Upper lobe of right lung (tissue), 1 donor: Measurements from ENCODE around the gene MEGF6. TPM values are rescaled to one million over a fixed set of nuclear protein-coding genes. Genes with fewer than 3 reads are reported as not detected.

Source experiments
- ATAC-seq: fragments of 200-7000 bp; cut with Tn5 transposase; one replicate; pipeline ENCODE4 v1.9.1; 2020; ENCODE audit warnings: mild to moderate bottlenecking, moderate library complexity
- DNase-seq: peaks from one replicate; pipeline ENCODE4 v3.0.0-alpha.2; 2020
- H3K27ac ChIP-seq: fragments of 200-600 bp; one replicate; pipeline ENCODE4 v1.8.0; 2022
- H3K27me3 ChIP-seq: fragments of 200-600 bp; one replicate; pipeline ENCODE4 v1.8.0; 2022; ENCODE audit warnings: mild to moderate bottlenecking
- H3K36me3 ChIP-seq: fragments of 200-600 bp; one replicate; pipeline ENCODE4 v1.8.0; 2022
- H3K4me1 ChIP-seq: fragments of 200-600 bp; one replicate; pipeline ENCODE4 v1.8.0; 2022
- H3K4me3 ChIP-seq: fragments of 200-600 bp; one replicate; pipeline ENCODE4 v1.8.0; 2022; ENCODE audit warnings: mild to moderate bottlenecking
- H3K9me3 ChIP-seq: fragments of 200-600 bp; one replicate; pipeline ENCODE4 v1.8.0; 2022
- intact Hi-C: fragments of 100-400 bp; cut with DNase I; formaldehyde crosslinking; loops from one replicate; pipeline ENCODE4 v1.11.0; 2022
- total RNA-seq: library from RNA; stranded (reverse); fragmentation: NEBNext Ultra II Directional; extraction: Animal tissue kit (Norgen Biotek cat#: 25700); gene quantifications from one replicate; pipeline ENCODE4 v1.2.1, GENCODE V29; 2021
- TF ChIP-seq, protein P1 (sequence below): fragments of 200-600 bp; IDR thresholded peaks from one replicate; pipeline ENCODE4 v1.8.0; 2022; ENCODE audit warnings: antibody characterized with exemption
- donor health status: DM: no; HTN: yes; CAD: no; lungs with severe emphysema.

Gene MEGF6
- total RNA-seq, 1 donor from 2014 or later = 96.6 TPM

DNA sequence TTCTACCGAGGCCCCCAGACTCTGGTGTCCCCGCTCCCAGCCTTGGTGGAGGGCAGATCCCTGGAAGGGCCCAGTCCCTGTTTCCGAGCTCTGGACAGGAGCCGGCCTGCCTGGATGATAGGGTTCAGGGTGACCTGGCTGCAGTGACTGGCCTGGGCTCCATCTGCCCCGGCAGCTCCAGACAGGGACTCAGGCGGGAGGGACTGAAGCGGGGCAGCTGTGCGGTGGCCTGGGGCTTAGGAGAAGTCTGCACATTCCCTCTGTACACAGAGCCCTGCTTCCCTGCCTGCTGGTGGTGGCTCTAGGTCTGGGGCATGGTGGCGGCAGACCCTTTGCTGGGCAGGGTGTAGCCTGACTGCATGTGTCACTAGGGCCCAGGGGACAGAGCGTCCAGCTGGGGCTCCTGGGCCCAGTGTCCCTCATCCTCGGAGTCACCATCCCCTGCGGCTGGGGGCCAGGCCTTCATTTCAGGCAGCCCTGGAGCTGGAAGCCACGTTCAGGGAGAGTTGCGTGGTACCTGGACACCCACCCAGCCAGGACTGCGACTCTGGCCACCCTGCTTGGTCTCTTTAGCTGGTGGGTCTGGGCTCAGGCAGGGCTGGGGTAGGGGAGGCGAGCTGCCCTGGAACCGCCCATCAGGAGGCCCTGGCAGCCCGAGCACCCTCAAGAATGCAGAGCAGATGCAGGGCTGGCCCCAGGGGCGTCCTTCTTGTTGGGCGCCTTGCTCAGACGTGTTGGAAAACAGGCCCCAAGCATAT, 147.2 kb downstream of the MEGF6 start:
- DNase-seq (peak; percentile 61), ATAC-seq (no peak)
- TF ChIP-seq, protein P1, sequence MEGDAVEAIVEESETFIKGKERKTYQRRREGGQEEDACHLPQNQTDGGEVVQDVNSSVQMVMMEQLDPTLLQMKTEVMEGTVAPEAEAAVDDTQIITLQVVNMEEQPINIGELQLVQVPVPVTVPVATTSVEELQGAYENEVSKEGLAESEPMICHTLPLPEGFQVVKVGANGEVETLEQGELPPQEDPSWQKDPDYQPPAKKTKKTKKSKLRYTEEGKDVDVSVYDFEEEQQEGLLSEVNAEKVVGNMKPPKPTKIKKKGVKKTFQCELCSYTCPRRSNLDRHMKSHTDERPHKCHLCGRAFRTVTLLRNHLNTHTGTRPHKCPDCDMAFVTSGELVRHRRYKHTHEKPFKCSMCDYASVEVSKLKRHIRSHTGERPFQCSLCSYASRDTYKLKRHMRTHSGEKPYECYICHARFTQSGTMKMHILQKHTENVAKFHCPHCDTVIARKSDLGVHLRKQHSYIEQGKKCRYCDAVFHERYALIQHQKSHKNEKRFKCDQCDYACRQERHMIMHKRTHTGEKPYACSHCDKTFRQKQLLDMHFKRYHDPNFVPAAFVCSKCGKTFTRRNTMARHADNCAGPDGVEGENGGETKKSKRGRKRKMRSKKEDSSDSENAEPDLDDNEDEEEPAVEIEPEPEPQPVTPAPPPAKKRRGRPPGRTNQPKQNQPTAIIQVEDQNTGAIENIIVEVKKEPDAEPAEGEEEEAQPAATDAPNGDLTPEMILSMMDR = no peak
- H3K9me3 ChIP-seq = no peaks in the 10 kb centered on the region
- H3K27ac ChIP-seq = no peak overlapping the region
- H3K27me3 ChIP-seq = no peaks in the 10 kb centered on the region
- no peaks in the 10 kb centered on the region for H3K4me1 ChIP-seq
- no peaks in the 10 kb centered on the region for H3K36me3 ChIP-seq
- intact Hi-C loops = no loop called here
- no peak overlapping the region for H3K4me3 ChIP-seq

DNA sequence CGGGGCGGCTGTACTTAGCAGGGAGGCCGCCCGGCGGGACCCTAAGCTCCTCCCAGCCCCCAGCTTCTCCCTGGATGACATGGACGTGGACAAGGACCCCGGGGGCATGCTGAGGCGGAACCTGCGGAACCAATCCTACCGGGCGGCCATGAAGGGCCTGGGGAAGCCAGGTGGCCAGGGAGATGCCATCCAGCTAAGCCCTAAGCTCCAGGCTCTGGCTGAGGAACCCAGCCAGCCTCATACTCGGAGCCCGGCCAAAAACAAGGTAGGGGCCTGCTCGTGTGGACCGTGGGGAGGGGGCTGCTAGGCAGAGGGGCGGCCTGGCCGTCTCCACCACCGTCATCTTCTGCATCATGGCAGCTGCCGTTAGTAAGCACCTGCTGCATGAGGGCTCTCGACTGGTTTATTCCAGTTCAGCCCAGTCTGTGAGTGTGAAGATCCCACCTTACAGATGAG, 147.9 kb downstream of the MEGF6 start:
- no peaks in the 10 kb centered on the region for H3K27me3 ChIP-seq
- intact Hi-C loops = no loop called here
- no peak for ATAC-seq
- no peak overlapping the region for H3K27ac ChIP-seq
- DNase-seq = peak; percentile 45
- no peak overlapping the region for H3K4me3 ChIP-seq
- no peaks in the 10 kb centered on the region for H3K36me3 ChIP-seq
- H3K4me1 ChIP-seq = no peaks in the 10 kb centered on the region
- TF ChIP-seq, protein P1 = no peak
- no peaks in the 10 kb centered on the region for H3K9me3 ChIP-seq

DNA sequence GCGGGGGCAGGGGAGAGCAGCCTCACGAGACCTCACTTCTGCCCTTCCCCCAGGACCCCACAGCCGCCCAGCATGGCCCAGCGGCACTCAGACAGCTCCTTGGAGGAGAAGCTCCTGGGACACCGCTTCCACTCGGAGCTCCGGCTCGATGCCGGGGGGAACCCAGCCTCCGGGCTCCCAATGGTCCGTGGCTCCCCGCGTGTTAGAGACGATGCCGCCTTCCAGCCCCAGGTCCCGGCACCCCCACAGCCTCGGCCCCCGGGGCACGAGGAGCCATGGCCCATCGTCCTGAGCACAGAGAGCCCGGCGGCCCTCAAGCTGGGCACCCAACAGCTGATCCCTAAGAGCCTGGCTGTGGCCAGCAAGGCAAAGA, 148.3 kb downstream of the MEGF6 start:
- intact Hi-C loops = no loop called here
- Histone ChIP-seq H3K9me3 (no peaks in the 10 kb centered on the region), H3K27me3 (no peaks in the 10 kb centered on the region), H3K4me1 (no peaks in the 10 kb centered on the region), H3K27ac (no peak overlapping the region), H3K36me3 (no peaks in the 10 kb centered on the region), H3K4me3 (no peak overlapping the region)
- TF ChIP-seq, protein P1 = no peak
- DNase-seq (peak; percentile 60), ATAC-seq (no peak)

DNA sequence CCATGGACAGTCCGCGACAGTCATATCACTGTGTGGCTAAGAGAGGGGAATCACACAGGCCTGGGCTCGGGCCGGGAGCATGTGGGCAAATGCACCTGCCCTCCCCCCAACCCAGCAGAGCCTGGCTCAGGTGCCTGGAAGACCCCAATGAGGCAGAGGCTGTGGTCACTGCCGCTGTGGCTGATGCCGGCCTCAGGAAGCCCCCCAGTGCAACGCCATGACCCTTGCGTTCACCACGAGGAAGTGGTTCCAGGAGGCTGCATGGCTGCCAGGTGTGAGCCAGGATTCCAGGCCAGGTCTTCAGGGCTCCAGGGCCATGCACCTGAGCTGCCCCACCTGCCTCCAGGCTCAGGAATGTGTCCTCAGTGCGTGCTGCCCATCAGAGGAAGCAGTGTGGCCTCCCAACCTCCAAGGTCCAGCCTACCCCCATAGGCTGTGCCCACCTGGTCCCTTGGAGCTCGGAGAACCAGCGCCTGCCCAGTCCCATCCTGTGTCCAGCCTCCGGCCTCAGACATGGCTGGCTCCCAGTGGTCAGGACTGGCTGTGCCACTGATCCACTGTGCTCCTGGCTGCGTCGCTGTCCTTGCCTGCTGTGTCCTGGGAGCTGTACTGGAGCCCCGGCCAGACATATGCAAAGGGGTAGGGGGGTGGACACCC, 148.8 kb downstream of the MEGF6 start:
- TF ChIP-seq, protein P1 = no peak
- Histone ChIP-seq H3K27ac (no peak overlapping the region), H3K36me3 (no peaks in the 10 kb centered on the region), H3K27me3 (no peaks in the 10 kb centered on the region), H3K4me3 (no peak overlapping the region), H3K9me3 (no peaks in the 10 kb centered on the region), H3K4me1 (no peaks in the 10 kb centered on the region)
- no peak for ATAC-seq
- intact Hi-C loops = no loop called here
- no peak for DNase-seq

DNA sequence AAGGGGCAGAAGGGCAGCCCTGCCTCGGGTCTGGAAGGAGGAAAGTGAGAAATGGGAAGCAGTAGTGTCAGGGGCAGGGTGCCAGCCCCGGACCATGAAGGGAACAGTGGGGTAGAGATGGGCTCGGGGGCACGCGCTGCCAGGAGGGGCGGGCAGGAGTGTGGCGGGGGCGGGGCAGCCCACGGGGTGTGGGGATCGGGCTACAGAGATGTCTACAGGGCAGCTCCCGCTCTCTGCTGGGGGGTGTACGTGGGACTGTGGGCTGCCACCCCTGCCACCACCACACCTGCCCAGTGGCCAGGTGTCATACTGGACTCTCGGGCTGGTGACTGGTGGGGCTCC, 149.4 kb downstream of the MEGF6 start:
- no peak for ATAC-seq
- H3K27ac ChIP-seq = no peak overlapping the region
- intact Hi-C loops = no loop called here
- H3K4me3 ChIP-seq = no peak overlapping the region
- H3K4me1 ChIP-seq = no peaks in the 10 kb centered on the region
- no peak for DNase-seq
- no peaks in the 10 kb centered on the region for H3K9me3 ChIP-seq
- H3K27me3 ChIP-seq = no peaks in the 10 kb centered on the region
- TF ChIP-seq, protein P1 = no peak
- H3K36me3 ChIP-seq = no peaks in the 10 kb centered on the region
